Endodermal cell (in vitro differentiated cells): ENCODE measurements around the gene DCBLD1. TPM values are rescaled to one million over a fixed set of nuclear protein-coding genes. Genes with fewer than 3 reads are reported as not detected.

Experiments used
- DNase-seq: peaks from one replicate; pipeline ENCODE4 v3.0.0-alpha.2; 2017
- H3K27ac ChIP-seq: 2 replicates; pipeline ENCODE4 v1.5.1; 2013; ENCODE audit warnings: mild to moderate bottlenecking, low read depth, low read length, moderate library complexity
- H3K27me3 ChIP-seq: 2 replicates; pipeline ENCODE4 v1.6.1; 2013; ENCODE audit warnings: mild to moderate bottlenecking, low read length, moderate library complexity; ENCODE audit not compliant: insufficient read depth, control insufficient read depth, poor library complexity, severe bottlenecking
- H3K36me3 ChIP-seq: 2 replicates; pipeline ENCODE4 v1.7.0; 2013; ENCODE audit warnings: mild to moderate bottlenecking, low read length, moderate library complexity; ENCODE audit not compliant: control insufficient read depth, insufficient read depth
- H3K4me1 ChIP-seq: one replicate; pipeline ENCODE4 v1.7.0; 2013; ENCODE audit warnings: low read length; ENCODE audit not compliant: control insufficient read depth, insufficient read depth
- H3K4me3 ChIP-seq: 2 replicates; pipeline ENCODE4 v1.5.1; 2013; ENCODE audit warnings: mild to moderate bottlenecking, low read length, moderate library complexity
- H3K9ac ChIP-seq: 2 replicates; pipeline ENCODE4 v1.6.1; 2013; ENCODE audit warnings: mild to moderate bottlenecking, low read length, moderate library complexity; ENCODE audit not compliant: poor library complexity, severe bottlenecking; ENCODE audit errors: extremely low read depth
- H3K9me3 ChIP-seq: 2 replicates; pipeline ENCODE4 v1.6.1; 2013; ENCODE audit warnings: mild to moderate bottlenecking, low read length, moderate library complexity; ENCODE audit not compliant: control insufficient read depth
- H3K27ac Mint-ChIP-seq: 2 replicates; pipeline ENCODE4 v1.8.0; 2020; ENCODE audit warnings: mixed read lengths
- H3K27me3 Mint-ChIP-seq: 2 replicates; pipeline ENCODE4 v1.8.0; 2021; ENCODE audit warnings: mild to moderate bottlenecking, mixed read lengths; ENCODE audit not compliant: insufficient read depth
- H3K36me3 Mint-ChIP-seq: 2 replicates; pipeline ENCODE4 v1.8.0; 2020; ENCODE audit warnings: low read depth, mixed read lengths
- H3K4me1 Mint-ChIP-seq: 2 replicates; pipeline ENCODE4 v1.8.0; 2020; ENCODE audit warnings: mixed read lengths
- H3K4me3 Mint-ChIP-seq: 2 replicates; pipeline ENCODE4 v1.8.0; 2020; ENCODE audit warnings: mild to moderate bottlenecking, moderate library complexity, mixed read lengths
- H3K9me3 Mint-ChIP-seq: 2 replicates; pipeline ENCODE4 v1.8.0; 2020; ENCODE audit warnings: mild to moderate bottlenecking, mixed read lengths
- CTCF ChIP-seq: fragments of 200-600 bp; sonication (generic); conservative IDR thresholded peaks from 2 replicates; pipeline ENCODE4 v1.5.0; 2021; ENCODE audit warnings: antibody characterized with exemption, mild to moderate bottlenecking
- WGBS, 2 experiments: methylation state at CpG; one replicate each; pipeline versions ENCODE4 v1.1.5 to v1.1.7; 2013; ENCODE audit warnings: missing lambda C conversion rate in 2 of 2, mixed read lengths in 1 of 2; ENCODE audit not compliant: insufficient coverage in 1 of 2, insufficient read length in 1 of 2; 5-methylcytosine and 5-hydroxymethylcytosine counted together
- total RNA-seq, 2 donors: library from RNA; stranded (reverse); fragmentation: NEBNext Ultra II Directional in 1 of 2; extraction: Animal tissue kit (Norgen Biotek cat#: 25700) in 1 of 2; gene quantifications; 2 replicates in 1 of 2; 3 replicates in 1 of 2; pipeline ENCODE4 v1.2.1, GENCODE V29; 2021

DCBLD1 gene
- total RNA-seq, 2 donors from 2014 or later: 16.2 to 27.9 TPM

- Mint-ChIP-seq H3K4me3 (no peak overlapping the region), H3K27ac (no peak overlapping the region), H3K4me1 (no peaks in the 10 kb centered on the region), H3K9me3 (no peaks in the 10 kb centered on the region), H3K36me3 (peaks cover 4% of the 10 kb centered on the region), H3K27me3 (no peaks in the 10 kb centered on the region)
- Histone ChIP-seq H3K27ac (no peak overlapping the region), H3K9ac (no peak overlapping the region), H3K27me3 (no peaks in the 10 kb centered on the region), H3K4me1 (no peaks in the 10 kb centered on the region), H3K4me3 (no peak overlapping the region), H3K36me3 (peaks cover 6% of the 10 kb centered on the region), H3K9me3 (no peaks in the 10 kb centered on the region)
- DNase-seq: peak; percentile 70
- peak; percentile 95 for TF ChIP-seq CTCF
- WGBS, 2 experiments: 29 to 35% methylated on average over 1 to 5 of the region's 5 CpGs
Measured at GRCh38 chr6:117555882-117556498, 73.5 kb downstream of the DCBLD1 start.

GRCh38 chr6:117557951-117558350 lies 75.5 kb downstream of the DCBLD1 start:
- no peaks in the 10 kb centered on the region for H3K4me1 ChIP-seq
- H3K27me3 Mint-ChIP-seq: no peaks in the 10 kb centered on the region
- H3K36me3 Mint-ChIP-seq: peaks cover 10% of the 10 kb centered on the region
- no peak overlapping the region for H3K9ac ChIP-seq
- no peak overlapping the region for H3K27ac ChIP-seq
- H3K27me3 ChIP-seq: no peaks in the 10 kb centered on the region
- H3K27ac Mint-ChIP-seq: no peak overlapping the region
- WGBS, 2 experiments: 91 to 95% methylated on average over 2 to 3 of the region's 3 CpGs
- no peaks in the 10 kb centered on the region for H3K9me3 Mint-ChIP-seq
- H3K4me1 Mint-ChIP-seq: no peaks in the 10 kb centered on the region
- TF ChIP-seq CTCF: no peak
- no peak for DNase-seq
- no peak overlapping the region for H3K4me3 Mint-ChIP-seq
- H3K9me3 ChIP-seq: no peaks in the 10 kb centered on the region
- peaks cover 20% of the 10 kb centered on the region for H3K36me3 ChIP-seq
- no peak overlapping the region for H3K4me3 ChIP-seq

- Histone ChIP-seq H3K27me3 (no peaks in the 10 kb centered on the region), H3K9ac (no peak overlapping the region), H3K4me3 (no peak overlapping the region), H3K27ac (no peak overlapping the region), H3K36me3 (peaks cover 25% of the 10 kb centered on the region), H3K9me3 (no peaks in the 10 kb centered on the region), H3K4me1 (no peaks in the 10 kb centered on the region)
- Mint-ChIP-seq H3K27ac (no peak overlapping the region), H3K36me3 (peaks cover 12% of the 10 kb centered on the region), H3K27me3 (no peaks in the 10 kb centered on the region), H3K4me3 (no peak overlapping the region), H3K9me3 (no peaks in the 10 kb centered on the region), H3K4me1 (no peaks in the 10 kb centered on the region)
- no peak for DNase-seq
- no peak for TF ChIP-seq CTCF
- WGBS, 2 experiments: 92 to 98% methylated on average over 4 of the region's 4 CpGs
Measured at GRCh38 chr6:117558818-117559217, 76.3 kb downstream of the DCBLD1 start.
